Smooth muscle cell (in vitro differentiated cells): Measurements from ENCODE around the gene CCDC126. TPM values are rescaled to one million over a fixed set of nuclear protein-coding genes. Genes with fewer than 3 reads are reported as not detected.

ENCODE experiments used
- DNase-seq: peaks from one replicate; lab custom pipeline; 2025; ENCODE audit not compliant: unreplicated experiment; lab: John Stamatoyannopoulos, UW
- H2AFZ ChIP-seq: fragments of 200-600 bp; sonication (generic); 2 replicates; pipeline ENCODE4 v1.6.0; 2016; ENCODE audit warnings: antibody characterized with exemption, low read depth, mild to moderate bottlenecking
- H3F3A ChIP-seq: fragments of 200-600 bp; sonication (generic); 2 replicates; pipeline ENCODE4 v1.6.0; 2017; ENCODE audit warnings: antibody characterized with exemption, low read depth
- H3K27ac ChIP-seq: fragments of 200-600 bp; sonication (generic); 2 replicates; pipeline ENCODE4 v1.5.1; 2016; ENCODE audit warnings: low read depth, mild to moderate bottlenecking
- H3K27me3 ChIP-seq: fragments of 200-600 bp; sonication (generic); 2 replicates; pipeline ENCODE4 v1.6.1; 2016; ENCODE audit warnings: low read depth, mild to moderate bottlenecking
- H3K36me3 ChIP-seq: fragments of 200-600 bp; sonication (generic); 2 replicates; pipeline ENCODE4 v1.5.1; 2016; ENCODE audit warnings: low read depth
- H3K4me1 ChIP-seq: fragments of 200-600 bp; sonication (generic); 2 replicates; pipeline ENCODE4 v1.5.1; 2016; ENCODE audit warnings: low read depth
- H3K4me2 ChIP-seq: fragments of 200-600 bp; sonication (generic); 2 replicates; pipeline ENCODE4 v1.6.0; 2016; ENCODE audit warnings: mild to moderate bottlenecking
- H3K4me3 ChIP-seq: fragments of 200-600 bp; sonication (generic); 2 replicates; pipeline ENCODE4 v1.5.1; 2016; ENCODE audit warnings: mild to moderate bottlenecking
- H3K79me2 ChIP-seq: fragments of 200-600 bp; sonication (generic); 2 replicates; pipeline ENCODE4 v1.6.0; 2016; ENCODE audit warnings: low read depth, mild to moderate bottlenecking
- H3K9ac ChIP-seq: fragments of 200-600 bp; sonication (generic); 2 replicates; pipeline ENCODE4 v1.6.0; 2016; ENCODE audit warnings: low read depth
- H3K9me3 ChIP-seq: fragments of 200-600 bp; sonication (generic); replicated peaks from 2 replicates; pipeline ENCODE4 v1.5.1; 2016; ENCODE audit warnings: low read depth
- H4K20me1 ChIP-seq: fragments of 200-600 bp; sonication (generic); 2 replicates; pipeline ENCODE4 v1.6.0; 2016; ENCODE audit warnings: low read depth
- WGBS: methylation state at CpG from one replicate; pipeline ENCODE4 v1.1.7; 2016; ENCODE audit warnings: low lambda C conversion rate; 5-methylcytosine and 5-hydroxymethylcytosine counted together
- polyA plus RNA-seq: library from polyadenylated mRNA; unstranded; fragments of >200 nt; fragmentation: Nextera tagmentation; extraction: Ambion mirVana; gene quantifications from 2 replicates; pipeline ENCODE4 v1.2.1, GENCODE V29; 2016
- total RNA-seq: library from RNA; depleted of rRNA; stranded (reverse); fragments of >200 nt; gene quantifications from 2 replicates; pipeline ENCODE4 v1.2.3, GENCODE V29; 2014
- TF ChIP-seq, protein P1 (sequence below): fragments of 200-600 bp; sonication (generic); IDR thresholded peaks from 2 replicates; pipeline ENCODE4 v1.5.1; 2017; ENCODE audit warnings: borderline replicate concordance, mild to moderate bottlenecking, antibody characterized with exemption; ENCODE audit not compliant: insufficient read depth, poor library complexity, severe bottlenecking

The CCDC126 gene
- total and polyA plus RNA-seq, 2 experiments from 2014 or later: 9.5 to 23.2 TPM

DNA sequence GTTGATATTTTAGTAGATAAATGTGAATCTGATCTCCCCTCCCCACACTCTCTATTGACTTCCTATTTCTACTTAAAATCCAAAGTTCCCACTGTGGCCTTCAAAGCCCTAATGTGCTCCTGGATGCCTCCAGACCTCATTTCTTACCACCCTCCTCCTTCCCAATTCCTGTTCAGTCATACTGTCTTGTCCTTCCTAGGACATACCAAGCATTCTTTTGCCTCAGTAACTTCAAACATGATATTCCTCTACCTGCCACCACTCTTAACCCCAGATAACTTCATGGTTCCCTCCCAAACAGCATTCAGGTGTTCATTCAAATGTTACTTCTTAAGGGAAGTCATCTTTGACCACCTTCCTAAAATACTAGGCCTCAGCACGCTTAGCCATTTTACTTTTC is 48.6 kb downstream of the CCDC126 start:
- H3K4me3 ChIP-seq: no peak overlapping the region
- WGBS: 100% methylated on average over 1 of the region's 1 CpG
- no peaks in the 10 kb centered on the region for H3K27me3 ChIP-seq
- no peak overlapping the region for H3K9ac ChIP-seq
- no peak overlapping the region for H2AFZ ChIP-seq
- no peaks in the 10 kb centered on the region for H3K79me2 ChIP-seq
- H3K9me3 ChIP-seq: no peaks in the 10 kb centered on the region
- H3K27ac ChIP-seq: no peak overlapping the region
- no peak overlapping the region for H3K4me2 ChIP-seq
- H3K4me1 ChIP-seq: no peaks in the 10 kb centered on the region
- no peaks in the 10 kb centered on the region for H4K20me1 ChIP-seq
- TF ChIP-seq, protein P1, sequence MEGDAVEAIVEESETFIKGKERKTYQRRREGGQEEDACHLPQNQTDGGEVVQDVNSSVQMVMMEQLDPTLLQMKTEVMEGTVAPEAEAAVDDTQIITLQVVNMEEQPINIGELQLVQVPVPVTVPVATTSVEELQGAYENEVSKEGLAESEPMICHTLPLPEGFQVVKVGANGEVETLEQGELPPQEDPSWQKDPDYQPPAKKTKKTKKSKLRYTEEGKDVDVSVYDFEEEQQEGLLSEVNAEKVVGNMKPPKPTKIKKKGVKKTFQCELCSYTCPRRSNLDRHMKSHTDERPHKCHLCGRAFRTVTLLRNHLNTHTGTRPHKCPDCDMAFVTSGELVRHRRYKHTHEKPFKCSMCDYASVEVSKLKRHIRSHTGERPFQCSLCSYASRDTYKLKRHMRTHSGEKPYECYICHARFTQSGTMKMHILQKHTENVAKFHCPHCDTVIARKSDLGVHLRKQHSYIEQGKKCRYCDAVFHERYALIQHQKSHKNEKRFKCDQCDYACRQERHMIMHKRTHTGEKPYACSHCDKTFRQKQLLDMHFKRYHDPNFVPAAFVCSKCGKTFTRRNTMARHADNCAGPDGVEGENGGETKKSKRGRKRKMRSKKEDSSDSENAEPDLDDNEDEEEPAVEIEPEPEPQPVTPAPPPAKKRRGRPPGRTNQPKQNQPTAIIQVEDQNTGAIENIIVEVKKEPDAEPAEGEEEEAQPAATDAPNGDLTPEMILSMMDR: no peak
- no peaks in the 10 kb centered on the region for H3K36me3 ChIP-seq
- DNase-seq: no peak
- no peaks in the 10 kb centered on the region for H3F3A ChIP-seq

DNA sequence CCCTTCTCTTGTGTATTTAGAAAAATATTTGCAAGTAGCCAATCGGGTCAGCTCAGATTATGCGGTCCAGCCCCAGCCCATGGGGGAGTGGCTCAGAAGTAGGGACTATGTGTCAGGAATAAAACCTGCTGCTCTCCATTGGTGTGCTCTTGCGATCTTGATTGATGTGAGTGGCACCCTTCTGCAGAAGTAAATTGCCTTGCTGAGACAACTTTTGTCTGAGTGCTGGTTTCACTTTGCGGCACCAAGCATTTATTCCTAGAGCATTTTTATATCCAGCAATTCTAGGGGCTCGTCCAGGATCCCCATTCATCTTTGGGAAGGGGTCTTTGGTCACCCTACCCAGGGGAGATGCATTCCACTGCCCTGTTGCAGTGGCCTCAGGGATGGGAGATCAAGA is 56.8 kb downstream of the CCDC126 start:
- WGBS: 85% methylated on average over 5 of the region's 5 CpGs
- Histone ChIP-seq H3K27me3 (no peaks in the 10 kb centered on the region), H3K4me3 (no peak overlapping the region), H3K9ac (no peak overlapping the region), H3K9me3 (no peaks in the 10 kb centered on the region), H4K20me1 (no peaks in the 10 kb centered on the region), H3K79me2 (no peaks in the 10 kb centered on the region), H3K27ac (no peak overlapping the region), H3K36me3 (no peaks in the 10 kb centered on the region), H3K4me1 (no peaks in the 10 kb centered on the region), H2AFZ (no peak overlapping the region), H3F3A (no peaks in the 10 kb centered on the region), H3K4me2 (no peak overlapping the region)
- TF ChIP-seq, protein P1: no peak
- no peak for DNase-seq

DNA sequence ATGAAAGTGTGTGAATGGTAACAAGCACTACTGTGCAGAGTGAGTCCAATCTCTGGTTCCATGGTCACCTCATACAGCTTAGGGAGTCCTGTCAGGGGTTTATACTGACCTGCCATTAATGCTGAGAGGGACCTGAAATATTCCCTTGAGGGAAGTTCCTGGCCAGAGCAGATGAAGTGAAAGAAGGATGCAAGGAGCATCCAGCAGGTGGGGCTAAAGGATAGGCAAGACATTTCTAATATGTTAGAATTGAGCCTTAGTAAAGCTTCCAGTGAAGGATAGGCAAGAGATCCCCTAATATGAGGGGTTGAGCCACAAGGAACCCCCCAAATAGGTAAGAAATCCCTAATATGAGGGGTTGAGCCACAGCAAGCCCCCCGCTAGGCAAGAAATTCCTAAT is 57.3 kb downstream of the CCDC126 start:
- Histone ChIP-seq H3K27me3 (no peaks in the 10 kb centered on the region), H3K4me2 (no peak overlapping the region), H3K27ac (no peak overlapping the region), H3K79me2 (no peaks in the 10 kb centered on the region), H3F3A (no peaks in the 10 kb centered on the region), H3K4me3 (no peak overlapping the region), H3K9ac (no peak overlapping the region), H3K4me1 (no peaks in the 10 kb centered on the region), H3K36me3 (no peaks in the 10 kb centered on the region), H4K20me1 (no peaks in the 10 kb centered on the region), H2AFZ (no peak overlapping the region), H3K9me3 (no peaks in the 10 kb centered on the region)
- 54% methylated on average over 1 of the region's 1 CpG for WGBS
- TF ChIP-seq, protein P1: peak; percentile 46
- no peak for DNase-seq

DNA sequence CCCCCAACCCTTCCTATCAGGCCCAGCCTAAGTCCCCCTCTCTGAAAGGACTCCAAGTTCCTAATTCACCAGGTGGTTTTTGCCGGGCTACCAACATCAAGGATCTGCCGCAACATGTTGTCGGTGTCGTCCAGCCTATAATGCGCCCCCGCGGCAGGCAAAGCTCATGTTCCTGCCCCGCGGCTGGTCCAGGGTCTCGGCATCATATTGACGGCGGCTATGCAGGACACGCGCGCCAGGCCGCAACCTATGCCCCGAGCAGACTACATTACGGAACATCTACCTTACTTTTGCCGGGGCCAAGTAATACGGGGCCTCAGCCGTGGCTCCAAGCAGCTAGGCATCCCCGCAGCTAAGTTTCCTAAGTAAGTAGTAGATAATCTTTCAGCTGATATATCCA is 58.3 kb downstream of the CCDC126 start:
- Histone ChIP-seq H3K79me2 (no peaks in the 10 kb centered on the region), H3K4me3 (no peak overlapping the region), H3K4me1 (no peaks in the 10 kb centered on the region), H3F3A (no peaks in the 10 kb centered on the region), H4K20me1 (no peaks in the 10 kb centered on the region), H3K9me3 (no peaks in the 10 kb centered on the region), H3K27me3 (no peaks in the 10 kb centered on the region), H3K9ac (no peak overlapping the region), H2AFZ (no peak overlapping the region), H3K36me3 (no peaks in the 10 kb centered on the region), H3K27ac (no peak overlapping the region), H3K4me2 (no peak overlapping the region)
- 96% methylated on average over 21 of the region's 22 CpGs for WGBS
- TF ChIP-seq, protein P1: no peak
- no peak for DNase-seq
